ENCODE data around the gene WIPF3. TPM values are rescaled to one million over a fixed set of nuclear protein-coding genes. Genes with fewer than 3 reads are reported as not detected.

Gene WIPF3
- total RNA-seq, 2 experiments from 2014 or later: not detected

- Mint-ChIP-seq H3K27me3 (no peaks in the 10 kb centered on the region), H3K27ac (no peak overlapping the region), H3K36me3 (ENCODE audit: low read depth) (no peaks in the 10 kb centered on the region), H3K4me1 (ENCODE audit: low read depth) (peaks cover 6% of the 10 kb centered on the region), H3K9me3 (no peaks in the 10 kb centered on the region), H3K4me3 (no peak overlapping the region)
- no peak for DNase-seq
- TF ChIP-seq CTCF (IDR thresholded peaks at IDR 0.05): no peak
- ATAC-seq: no peak
- ChIA-PET POLR2A (interaction anchor here (0.6 kb wide), 1 partner anchor 16 kb away, joined by 3 read pairs; no protein-coding TSS in a partner anchor), CTCF (interaction anchor here (0.8 kb wide), 1 partner anchor 137 kb away, joined by 4 read pairs; no protein-coding TSS in a partner anchor)
- intact Hi-C loops (cut with micrococcal nuclease): no loop called here
These were observed 119.9 kb downstream of the WIPF3 start for GRCh38 chr7:29926216-29926615.

GRCh38 chr7:29926741-29927140, 120.4 kb downstream of the WIPF3 start:
- intact Hi-C loops (cut with micrococcal nuclease): no loop called here
- H3K9me3 Mint-ChIP-seq: no peaks in the 10 kb centered on the region
- DNase-seq: no peak
- ATAC-seq: no peak
- no peak overlapping the region for H3K4me3 Mint-ChIP-seq
- TF ChIP-seq CTCF (IDR thresholded peaks at IDR 0.05): no peak
- ChIA-PET POLR2A (no interaction called here), CTCF (no interaction called here)
- no peaks in the 10 kb centered on the region for H3K27me3 Mint-ChIP-seq
- H3K4me1 Mint-ChIP-seq (ENCODE audit: low read depth): peaks cover 6% of the 10 kb centered on the region
- no peak overlapping the region for H3K27ac Mint-ChIP-seq
- no peaks in the 10 kb centered on the region for H3K36me3 Mint-ChIP-seq (ENCODE audit: low read depth)

DNA sequence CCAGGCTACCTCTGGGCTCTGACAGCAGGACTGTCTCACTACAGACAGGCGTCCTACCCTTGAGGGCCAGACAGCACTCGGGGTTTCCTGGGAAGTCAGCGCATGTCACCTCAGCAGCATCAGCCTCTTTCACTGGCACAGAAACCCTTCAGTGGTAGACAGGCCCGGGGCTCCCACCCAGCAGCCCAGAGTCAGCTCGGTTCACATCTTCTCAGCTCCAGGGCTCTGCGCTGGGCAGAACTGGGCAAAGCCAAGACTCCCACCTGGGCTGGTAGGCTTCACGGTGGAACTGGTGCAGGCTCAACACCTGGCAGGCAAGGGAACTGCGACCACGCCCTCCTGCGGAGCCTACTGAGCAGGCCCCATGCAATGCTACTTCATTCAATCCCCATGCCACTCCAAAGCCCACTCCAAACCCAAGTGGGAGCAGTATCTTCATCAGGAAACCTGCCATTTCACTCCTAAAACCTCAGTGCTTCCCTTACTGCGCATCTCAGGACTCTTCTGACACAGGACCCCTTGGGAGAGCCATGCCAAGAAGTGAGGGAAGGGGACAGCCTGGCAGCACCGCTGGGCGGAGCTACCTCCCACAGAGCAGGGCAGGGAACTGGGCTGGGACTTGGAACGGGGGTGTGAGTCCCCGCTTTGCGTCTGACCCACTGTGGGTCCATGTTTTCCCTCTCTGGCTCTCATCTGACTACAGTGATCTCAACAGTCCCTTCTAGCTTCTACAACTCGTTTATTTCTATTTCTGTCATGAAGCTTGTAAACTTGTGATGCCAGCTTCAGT, 122.9 kb downstream of the WIPF3 start:
- Mint-ChIP-seq H3K9me3 (no peaks in the 10 kb centered on the region), H3K27me3 (no peaks in the 10 kb centered on the region), H3K27ac (no peak overlapping the region), H3K4me3 (no peak overlapping the region), H3K4me1 (ENCODE audit: low read depth) (peaks cover 6% of the 10 kb centered on the region), H3K36me3 (ENCODE audit: low read depth) (no peaks in the 10 kb centered on the region)
- intact Hi-C loops (cut with micrococcal nuclease): no loop called here
- DNase-seq (no peak), ATAC-seq (no peak)
- TF ChIP-seq CTCF (IDR thresholded peaks at IDR 0.05): no peak
- ChIA-PET CTCF (interaction anchor here (1.1 to 1.6 kb wide), 2 partner anchors 8 to 133 kb away, joined by 3 to 8 read pairs; no protein-coding TSS in a partner anchor), POLR2A (interaction anchor here (1.2 kb wide), 1 partner anchor 52 kb away, joined by 3 read pairs; no protein-coding TSS in a partner anchor)

DNA sequence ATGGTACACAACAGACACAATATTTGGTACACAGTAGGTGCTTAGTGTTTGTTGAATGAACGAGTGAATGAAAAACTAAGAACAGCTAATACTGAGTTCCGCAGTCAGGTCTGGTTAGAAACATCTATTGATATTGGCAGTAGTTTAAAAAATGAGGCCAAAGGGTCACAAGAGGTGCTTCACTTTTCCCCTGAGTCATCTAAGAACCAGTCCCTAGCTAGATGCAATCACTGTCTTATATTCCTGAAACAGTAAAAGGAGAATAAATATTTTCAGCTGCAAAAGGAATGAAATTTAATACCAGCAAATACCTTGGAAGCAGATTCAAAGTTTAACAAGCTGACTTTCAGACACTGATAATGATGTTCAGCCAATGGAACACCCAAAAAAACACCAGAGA, 128.8 kb downstream of the WIPF3 start:
- Mint-ChIP-seq H3K36me3 (ENCODE audit: low read depth) (no peaks in the 10 kb centered on the region), H3K27me3 (no peaks in the 10 kb centered on the region), H3K4me3 (no peak overlapping the region), H3K9me3 (no peaks in the 10 kb centered on the region), H3K4me1 (ENCODE audit: low read depth) (no peaks in the 10 kb centered on the region), H3K27ac (no peak overlapping the region)
- ChIA-PET POLR2A (no interaction called here), CTCF (interaction anchor here (1.2 kb wide), 1 partner anchor 14 kb away, joined by 5 read pairs; no protein-coding TSS in a partner anchor)
- ATAC-seq: no peak
- TF ChIP-seq CTCF (IDR thresholded peaks at IDR 0.05): no peak
- intact Hi-C loops (cut with micrococcal nuclease): no loop called here
- DNase-seq: no peak

DNA sequence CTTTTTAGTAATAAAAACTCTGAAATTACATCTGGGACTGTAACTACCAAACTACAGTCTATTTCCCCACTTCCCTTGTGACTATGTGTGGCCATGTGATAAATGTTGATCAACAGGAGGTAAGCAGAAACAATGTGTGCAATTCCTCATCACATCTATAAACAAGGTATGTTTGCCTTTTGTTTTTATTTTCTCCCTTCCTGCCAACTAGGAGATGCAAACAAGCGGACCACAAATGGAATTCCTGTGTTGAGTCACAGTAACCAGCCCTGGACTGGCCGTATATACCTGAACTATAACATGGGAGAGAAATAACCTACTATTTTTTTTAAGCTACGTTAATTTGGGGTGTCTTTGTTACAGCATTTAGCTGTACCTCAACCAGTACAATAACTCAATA, 130.8 kb downstream of the WIPF3 start:
- TF ChIP-seq CTCF (IDR thresholded peaks at IDR 0.05): no peak

More for the DNA sequence above, 130.8 kb downstream of the WIPF3 start:
- intact Hi-C loops (cut with micrococcal nuclease): no loop called here
- Mint-ChIP-seq H3K27me3 (no peaks in the 10 kb centered on the region), H3K27ac (no peak overlapping the region), H3K9me3 (no peaks in the 10 kb centered on the region), H3K36me3 (ENCODE audit: low read depth) (no peaks in the 10 kb centered on the region), H3K4me1 (ENCODE audit: low read depth) (no peaks in the 10 kb centered on the region), H3K4me3 (no peak overlapping the region)
- DNase-seq (no peak), ATAC-seq (no peak)
- CTCF ChIA-PET: no interaction called here
- POLR2A ChIA-PET: no interaction called here
